HepG2 (cell line): ENCODE data around the gene ZNF530. TPM values are rescaled to one million over a fixed set of nuclear protein-coding genes. Genes with fewer than 3 reads are reported as not detected.
A peak's percentile ranks its signal among the peaks of the same experiment; 100 is the strongest.

Experiments used
- ATM ChIP-seq: fragments of 450-650 bp; IDR thresholded peaks from 2 replicates; pipeline ENCODE4 v1.7.1; 2017; ENCODE audit warnings: mild to moderate bottlenecking, borderline replicate concordance
- CBFB ChIP-seq: sonication (generic); formaldehyde crosslinking; IDR thresholded peaks from 2 replicates; pipeline ENCODE4 v1.4.0; 2020; ENCODE audit warnings: missing genetic modification reagents
- EHMT2 ChIP-seq: fragments of 200-600 bp; sonication (generic); IDR thresholded peaks from 2 replicates; pipeline ENCODE4 v1.7.0; 2017; ENCODE audit warnings: antibody characterized with exemption, low read depth, low read length, borderline replicate concordance
- JUN ChIP-seq: sonication (generic); formaldehyde crosslinking; IDR thresholded peaks from 2 replicates; pipeline ENCODE4 v1.4.0; 2020; ENCODE audit warnings: mild to moderate bottlenecking, missing genetic modification reagents
- NFIC ChIP-seq: IDR thresholded peaks from 2 replicates; pipeline ENCODE4 v1.6.1; 2012; ENCODE audit warnings: mild to moderate bottlenecking, low read length, inconsistent platforms
- RFX1 ChIP-seq: fragments of 450-650 bp; IDR thresholded peaks from 2 replicates; pipeline ENCODE4 v1.6.1; 2017
- SNRNP70 ChIP-seq: fragments of 200-400 bp; formaldehyde crosslinking; IDR thresholded peaks from 2 replicates; pipeline ENCODE4 v1.6.1; 2017; ENCODE audit warnings: mild to moderate bottlenecking, low read depth, low read length, moderate library complexity
- SP2 ChIP-seq: sonication (generic); formaldehyde crosslinking; IDR thresholded peaks from 2 replicates; pipeline ENCODE4 v1.5.1; 2020; ENCODE audit warnings: mild to moderate bottlenecking, missing genetic modification reagents
- ZMYM2 ChIP-seq: sonication (generic); formaldehyde crosslinking; IDR thresholded peaks from 2 replicates; pipeline ENCODE4 v1.8.0; 2022; ENCODE audit warnings: mild to moderate bottlenecking, missing genetic modification reagents
- ZNF430 ChIP-seq: sonication (generic); formaldehyde crosslinking; IDR thresholded peaks from 2 replicates; pipeline ENCODE4 v1.9.0; 2021; ENCODE audit warnings: mild to moderate bottlenecking, missing genetic modification reagents
- ZNF558 ChIP-seq: sonication (generic); formaldehyde crosslinking; IDR thresholded peaks from 2 replicates; pipeline ENCODE4 v1.9.0; 2022; ENCODE audit warnings: mild to moderate bottlenecking, missing genetic modification reagents, borderline replicate concordance
- ZNF775 ChIP-seq: sonication (generic); formaldehyde crosslinking; IDR thresholded peaks from 2 replicates; pipeline ENCODE4 v1.4.0; 2020; ENCODE audit warnings: missing genetic modification reagents, mild to moderate bottlenecking, moderate library complexity, borderline replicate concordance
- ZZZ3 ChIP-seq: sonication (generic); formaldehyde crosslinking; IDR thresholded peaks from 2 replicates; pipeline ENCODE4 v1.4.0; 2020; ENCODE audit warnings: missing genetic modification reagents, mild to moderate bottlenecking, borderline replicate concordance
- polyA plus RNA-seq, 8 experiments: library from polyadenylated mRNA; depleted of rRNA in 3 of 8; stranded (reverse) in 7 of 8; unstranded in 1 of 8; fragments of >200 nt; fragmentation: Illumina TruSeq in 4 of 8; extraction: Trizol in 4 of 8; gene quantifications; 2 replicates each; pipeline versions ENCODE4 v1.2.1 to v1.2.3, GENCODE V29; 2011 to 2016; ENCODE audit warnings: low read depth in 4 of 8, missing spikeins in 1 of 8, mixed read lengths in 1 of 8; ENCODE audit not compliant: insufficient read depth in 1 of 8
- total RNA-seq, 5 experiments: library from RNA; depleted of rRNA; stranded (reverse); fragments of >200 nt; fragmentation: Illumina TruSeq; extraction: Trizol; gene quantifications; 2 replicates each; pipeline ENCODE4 v1.2.3, GENCODE V29; 2016; ENCODE audit warnings: low read depth in 1 of 5
- TF ChIP-seq, protein P1 (sequence below), 2 experiments: IDR thresholded peaks; 2 replicates each; pipeline ENCODE4 v1.6.1; 2011 to 2012; ENCODE audit warnings: low read length in 2 of 2, borderline replicate concordance in 1 of 2, low read depth in 1 of 2, mild to moderate bottlenecking in 1 of 2, moderate library complexity in 1 of 2
- TF ChIP-seq, protein P2 (sequence below): sonication (generic); formaldehyde crosslinking; IDR thresholded peaks from 2 replicates; pipeline ENCODE4 v1.4.0; 2020; ENCODE audit warnings: missing genetic modification reagents
- TF ChIP-seq, protein P3 (sequence below): sonication (generic); formaldehyde crosslinking; conservative IDR thresholded peaks from 2 replicates; pipeline ENCODE4 v1.4.0; 2020; ENCODE audit warnings: missing genetic modification reagents
- TF ChIP-seq, protein P4 (sequence below): sonication (generic); formaldehyde crosslinking; IDR thresholded peaks from 2 replicates; pipeline ENCODE4 v1.8.0; 2022; ENCODE audit warnings: missing genetic modification reagents, mild to moderate bottlenecking, borderline replicate concordance
- TF ChIP-seq, protein P5 (sequence below): sonication (generic); formaldehyde crosslinking; IDR thresholded peaks from 2 replicates; pipeline ENCODE4 v1.4.0; 2020; ENCODE audit warnings: missing genetic modification reagents

ZNF530 gene
- total and polyA plus RNA-seq, 2 of the 13 experiments (the other 11 are each of a cell fraction or from before 2014, with no cell fraction given), result 1.1 to 7.8 TPM

DNA sequence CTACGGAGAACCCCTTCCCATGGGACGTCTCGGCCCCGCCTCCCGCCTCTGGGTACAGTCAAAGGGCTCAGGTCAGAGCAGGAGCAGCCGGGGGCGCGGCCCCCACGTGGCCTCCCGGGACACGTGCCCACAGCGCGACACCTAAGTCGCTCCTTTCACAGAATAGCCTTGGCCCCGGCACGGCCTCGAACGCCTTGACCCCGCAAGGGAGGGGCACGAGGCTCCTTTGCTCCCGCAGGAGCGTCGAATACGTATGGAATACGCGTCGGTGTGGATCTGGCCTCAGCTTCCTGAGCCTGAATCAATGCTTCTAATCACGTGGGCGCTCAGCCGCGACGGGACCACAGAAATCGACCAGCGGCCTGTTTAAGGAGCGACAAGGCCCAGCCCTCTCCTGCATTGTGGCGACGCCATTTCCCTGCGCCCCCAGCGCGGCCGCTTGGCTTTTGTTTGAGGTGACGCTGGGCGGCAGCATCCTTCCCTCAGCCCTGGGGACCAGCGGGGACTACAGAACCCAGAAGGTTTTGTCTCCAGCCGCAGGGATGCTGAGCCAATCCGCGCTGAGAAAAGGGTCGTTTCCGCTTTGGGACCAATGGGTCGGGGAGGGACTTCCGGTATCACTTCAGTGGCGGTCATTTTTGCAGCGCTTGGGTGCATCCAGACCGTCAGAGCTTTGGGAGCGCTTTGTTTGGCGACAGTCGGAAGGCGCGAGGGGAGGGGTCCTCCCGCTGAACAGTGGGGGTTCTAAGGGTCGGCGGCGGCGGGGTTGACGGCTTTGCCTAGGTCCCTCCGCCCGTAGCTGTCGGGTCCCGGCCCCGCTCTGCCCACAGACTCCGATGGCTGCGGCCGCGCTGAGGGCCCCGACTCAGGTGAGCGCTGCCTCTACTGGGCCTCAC lies 15.9 kb upstream of the ZNF530 start, which contains the start of gene ZIK1 (continued):
- TF ChIP-seq, protein P1, sequence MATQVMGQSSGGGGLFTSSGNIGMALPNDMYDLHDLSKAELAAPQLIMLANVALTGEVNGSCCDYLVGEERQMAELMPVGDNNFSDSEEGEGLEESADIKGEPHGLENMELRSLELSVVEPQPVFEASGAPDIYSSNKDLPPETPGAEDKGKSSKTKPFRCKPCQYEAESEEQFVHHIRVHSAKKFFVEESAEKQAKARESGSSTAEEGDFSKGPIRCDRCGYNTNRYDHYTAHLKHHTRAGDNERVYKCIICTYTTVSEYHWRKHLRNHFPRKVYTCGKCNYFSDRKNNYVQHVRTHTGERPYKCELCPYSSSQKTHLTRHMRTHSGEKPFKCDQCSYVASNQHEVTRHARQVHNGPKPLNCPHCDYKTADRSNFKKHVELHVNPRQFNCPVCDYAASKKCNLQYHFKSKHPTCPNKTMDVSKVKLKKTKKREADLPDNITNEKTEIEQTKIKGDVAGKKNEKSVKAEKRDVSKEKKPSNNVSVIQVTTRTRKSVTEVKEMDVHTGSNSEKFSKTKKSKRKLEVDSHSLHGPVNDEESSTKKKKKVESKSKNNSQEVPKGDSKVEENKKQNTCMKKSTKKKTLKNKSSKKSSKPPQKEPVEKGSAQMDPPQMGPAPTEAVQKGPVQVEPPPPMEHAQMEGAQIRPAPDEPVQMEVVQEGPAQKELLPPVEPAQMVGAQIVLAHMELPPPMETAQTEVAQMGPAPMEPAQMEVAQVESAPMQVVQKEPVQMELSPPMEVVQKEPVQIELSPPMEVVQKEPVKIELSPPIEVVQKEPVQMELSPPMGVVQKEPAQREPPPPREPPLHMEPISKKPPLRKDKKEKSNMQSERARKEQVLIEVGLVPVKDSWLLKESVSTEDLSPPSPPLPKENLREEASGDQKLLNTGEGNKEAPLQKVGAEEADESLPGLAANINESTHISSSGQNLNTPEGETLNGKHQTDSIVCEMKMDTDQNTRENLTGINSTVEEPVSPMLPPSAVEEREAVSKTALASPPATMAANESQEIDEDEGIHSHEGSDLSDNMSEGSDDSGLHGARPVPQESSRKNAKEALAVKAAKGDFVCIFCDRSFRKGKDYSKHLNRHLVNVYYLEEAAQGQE (IDR thresholded peaks at IDR 0.05; ENCODE audit: borderline replicate concordance in 1 of 2, low read depth in 1 of 2, low read length in 2 of 2), result no peak
- TF ChIP-seq SNRNP70 (no peak), EHMT2 (no peak), NFIC (no peak), CBFB (0 out of 2 replicates have a peak, but pooled peaks have one; percentile 44), ZNF430 (CRISPR knock-in tag) (no peak), ZNF775 (CRISPR knock-in tag) (no peak), ZZZ3 (CRISPR knock-in tag) (no peak; the same call in 1 of the 2 replicates), ZNF558 (0 out of 2 replicates have a peak, but pooled peaks have one; percentile 44), ZMYM2 (CRISPR knock-in tag) (no peak), JUN (no peak), SP2 (peak; percentile 89), RFX1 (no peak), ATM (no peak)
- TF ChIP-seq, protein P2, sequence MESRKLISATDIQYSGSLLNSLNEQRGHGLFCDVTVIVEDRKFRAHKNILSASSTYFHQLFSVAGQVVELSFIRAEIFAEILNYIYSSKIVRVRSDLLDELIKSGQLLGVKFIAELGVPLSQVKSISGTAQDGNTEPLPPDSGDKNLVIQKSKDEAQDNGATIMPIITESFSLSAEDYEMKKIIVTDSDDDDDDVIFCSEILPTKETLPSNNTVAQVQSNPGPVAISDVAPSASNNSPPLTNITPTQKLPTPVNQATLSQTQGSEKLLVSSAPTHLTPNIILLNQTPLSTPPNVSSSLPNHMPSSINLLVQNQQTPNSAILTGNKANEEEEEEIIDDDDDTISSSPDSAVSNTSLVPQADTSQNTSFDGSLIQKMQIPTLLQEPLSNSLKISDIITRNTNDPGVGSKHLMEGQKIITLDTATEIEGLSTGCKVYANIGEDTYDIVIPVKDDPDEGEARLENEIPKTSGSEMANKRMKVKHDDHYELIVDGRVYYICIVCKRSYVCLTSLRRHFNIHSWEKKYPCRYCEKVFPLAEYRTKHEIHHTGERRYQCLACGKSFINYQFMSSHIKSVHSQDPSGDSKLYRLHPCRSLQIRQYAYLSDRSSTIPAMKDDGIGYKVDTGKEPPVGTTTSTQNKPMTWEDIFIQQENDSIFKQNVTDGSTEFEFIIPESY (CRISPR knock-in tag), result no peak
- TF ChIP-seq, protein P3, sequence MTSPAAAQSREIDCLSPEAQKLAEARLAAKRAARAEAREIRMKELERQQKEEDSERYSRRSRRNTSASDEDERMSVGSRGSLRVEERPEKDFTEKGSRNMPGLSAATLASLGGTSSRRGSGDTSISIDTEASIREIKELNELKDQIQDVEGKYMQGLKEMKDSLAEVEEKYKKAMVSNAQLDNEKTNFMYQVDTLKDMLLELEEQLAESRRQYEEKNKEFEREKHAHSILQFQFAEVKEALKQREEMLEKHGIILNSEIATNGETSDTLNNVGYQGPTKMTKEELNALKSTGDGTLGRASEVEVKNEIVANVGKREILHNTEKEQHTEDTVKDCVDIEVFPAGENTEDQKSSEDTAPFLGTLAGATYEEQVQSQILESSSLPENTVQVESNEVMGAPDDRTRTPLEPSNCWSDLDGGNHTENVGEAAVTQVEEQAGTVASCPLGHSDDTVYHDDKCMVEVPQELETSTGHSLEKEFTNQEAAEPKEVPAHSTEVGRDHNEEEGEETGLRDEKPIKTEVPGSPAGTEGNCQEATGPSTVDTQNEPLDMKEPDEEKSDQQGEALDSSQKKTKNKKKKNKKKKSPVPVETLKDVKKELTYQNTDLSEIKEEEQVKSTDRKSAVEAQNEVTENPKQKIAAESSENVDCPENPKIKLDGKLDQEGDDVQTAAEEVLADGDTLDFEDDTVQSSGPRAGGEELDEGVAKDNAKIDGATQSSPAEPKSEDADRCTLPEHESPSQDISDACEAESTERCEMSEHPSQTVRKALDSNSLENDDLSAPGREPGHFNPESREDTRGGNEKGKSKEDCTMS (CRISPR knock-in tag), result no peak
- TF ChIP-seq, protein P4, sequence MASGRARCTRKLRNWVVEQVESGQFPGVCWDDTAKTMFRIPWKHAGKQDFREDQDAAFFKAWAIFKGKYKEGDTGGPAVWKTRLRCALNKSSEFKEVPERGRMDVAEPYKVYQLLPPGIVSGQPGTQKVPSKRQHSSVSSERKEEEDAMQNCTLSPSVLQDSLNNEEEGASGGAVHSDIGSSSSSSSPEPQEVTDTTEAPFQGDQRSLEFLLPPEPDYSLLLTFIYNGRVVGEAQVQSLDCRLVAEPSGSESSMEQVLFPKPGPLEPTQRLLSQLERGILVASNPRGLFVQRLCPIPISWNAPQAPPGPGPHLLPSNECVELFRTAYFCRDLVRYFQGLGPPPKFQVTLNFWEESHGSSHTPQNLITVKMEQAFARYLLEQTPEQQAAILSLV (CRISPR knock-in tag), result no peak
- TF ChIP-seq, protein P5, sequence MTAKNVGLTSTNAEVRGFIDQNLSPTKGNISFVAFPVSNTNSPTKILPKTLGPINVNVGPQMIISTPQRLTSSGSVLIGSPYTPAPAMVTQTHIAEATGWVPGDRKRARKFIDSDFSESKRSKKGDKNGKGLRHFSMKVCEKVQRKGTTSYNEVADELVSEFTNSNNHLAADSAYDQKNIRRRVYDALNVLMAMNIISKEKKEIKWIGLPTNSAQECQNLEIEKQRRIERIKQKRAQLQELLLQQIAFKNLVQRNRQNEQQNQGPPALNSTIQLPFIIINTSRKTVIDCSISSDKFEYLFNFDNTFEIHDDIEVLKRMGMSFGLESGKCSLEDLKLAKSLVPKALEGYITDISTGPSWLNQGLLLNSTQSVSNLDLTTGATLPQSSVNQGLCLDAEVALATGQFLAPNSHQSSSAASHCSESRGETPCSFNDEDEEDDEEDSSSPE (CRISPR knock-in tag), result peak; percentile 88
